Sigmoid colon (tissue), 4 donors: ENCODE results near the gene ODAPH.

Experiments used
- CTCF ChIP-seq, 4 experiments: fragments of 450-650 bp in 3 of 4; fragments of 200-600 bp in 1 of 4; IDR thresholded peaks; one replicate each; pipeline ENCODE4 v1.5.1; 2016 to 2019; ENCODE audit warnings: antibody characterized with exemption in 4 of 4, mild to moderate bottlenecking in 3 of 4, moderate library complexity in 2 of 4
- EP300 ChIP-seq, 4 donors: sonication (generic); formaldehyde crosslinking; IDR thresholded peaks; one replicate each; pipeline ENCODE4 v1.6.1; 2017; ENCODE audit warnings: antibody characterized with exemption in 4 of 4
- POLR2A ChIP-seq, 2 donors: fragments of 450-650 bp; IDR thresholded peaks; one replicate each; pipeline ENCODE4 v1.6.1; 2016; ENCODE audit warnings: antibody characterized with exemption in 2 of 2, mild to moderate bottlenecking in 2 of 2, moderate library complexity in 2 of 2
- POLR2AphosphoS5 ChIP-seq, 4 donors: sonication (generic); formaldehyde crosslinking; IDR thresholded peaks; one replicate each; pipeline ENCODE4 v1.6.1; 2017; ENCODE audit warnings: antibody characterized with exemption in 4 of 4

- TF ChIP-seq CTCF (IDR thresholded peaks at IDR 0.05) = no peak
- TF ChIP-seq POLR2A (IDR thresholded peaks at IDR 0.05) = no peak
- TF ChIP-seq EP300 (IDR thresholded peaks at IDR 0.05) = no peak
- no peak for TF ChIP-seq POLR2AphosphoS5 (IDR thresholded peaks at IDR 0.05)
These were observed 28.2 kb downstream of the ODAPH start for GRCh38 chr4:75584067-75584466.
